ENCODE measurements around the gene POSTN. TPM values are rescaled to one million over a fixed set of nuclear protein-coding genes. Genes with fewer than 3 reads are reported as not detected.

POSTN gene
- total RNA-seq, 1 experiment from 2014 or later = 0.29 TPM

GRCh38 chr13:37636701-37637100, 38.1 kb upstream of the POSTN start:
- H3K27me3 Mint-ChIP-seq (ENCODE audit: insufficient read depth, unreplicated experiment) = peaks cover 11% of the 10 kb centered on the region
- intact Hi-C loops (cut with micrococcal nuclease; ENCODE audit: unreplicated experiment) = loop anchor here (10.0 kb wide), 1 partner anchor 898 kb away; no protein-coding TSS in a partner anchor
- no peaks in the 10 kb centered on the region for H3K4me1 Mint-ChIP-seq (ENCODE audit: low read depth, unreplicated experiment)
- H3K27ac Mint-ChIP-seq (ENCODE audit: unreplicated experiment) = no peak overlapping the region
- H3K4me3 Mint-ChIP-seq (ENCODE audit: unreplicated experiment) = no peak overlapping the region
- POLR2A ChIA-PET = no interaction called here
- H3K9me3 ChIP-seq = no peaks in the 10 kb centered on the region
- no TSS peak for BruUV-seq (replicated peaks)
- CTCF ChIA-PET = no interaction called here
- no peaks in the 10 kb centered on the region for H3K27me3 ChIP-seq (replicated peaks; ENCODE audit: control insufficient read depth, insufficient read depth, low read length)
- no peaks in the 10 kb centered on the region for H3K36me3 Mint-ChIP-seq (ENCODE audit: insufficient read depth, unreplicated experiment)
- no peaks in the 10 kb centered on the region for H3K36me3 ChIP-seq (ENCODE audit: control insufficient read depth, insufficient read depth, low read length)
- no peak overlapping the region for H3K4me3 ChIP-seq (ENCODE audit: low read depth, low read length)
- H3K9me3 Mint-ChIP-seq (ENCODE audit: unreplicated experiment) = no peaks in the 10 kb centered on the region
- TF ChIP-seq CTCF (IDR thresholded peaks at IDR 0.05; ENCODE audit: insufficient read depth in 1 of 2, low read depth in 1 of 2, low read length in 1 of 2, severe bottlenecking in 1 of 2, unreplicated experiment in 1 of 2) = no peak
- no peak for DNase-seq
- no peaks in the 10 kb centered on the region for H3K4me1 ChIP-seq

- Mint-ChIP-seq H3K27me3 (ENCODE audit: insufficient read depth, unreplicated experiment) (peaks cover 4% of the 10 kb centered on the region), H3K27ac (ENCODE audit: unreplicated experiment) (no peak overlapping the region), H3K4me1 (ENCODE audit: low read depth, unreplicated experiment) (no peaks in the 10 kb centered on the region), H3K36me3 (ENCODE audit: insufficient read depth, unreplicated experiment) (no peaks in the 10 kb centered on the region), H3K9me3 (ENCODE audit: unreplicated experiment) (no peaks in the 10 kb centered on the region), H3K4me3 (ENCODE audit: unreplicated experiment) (no peak overlapping the region)
- BruUV-seq (replicated peaks) = no TSS peak
- TF ChIP-seq CTCF (IDR thresholded peaks at IDR 0.05; ENCODE audit: insufficient read depth in 1 of 2, low read depth in 1 of 2, low read length in 1 of 2, severe bottlenecking in 1 of 2, unreplicated experiment in 1 of 2) = no peak
- CTCF ChIA-PET = no interaction called here
- DNase-seq = no peak
- intact Hi-C loops (cut with micrococcal nuclease; ENCODE audit: unreplicated experiment) = loop anchor here (10.0 kb wide), 1 partner anchor 903 kb away; no protein-coding TSS in a partner anchor
- H3K4me1 ChIP-seq = no peaks in the 10 kb centered on the region
- no peaks in the 10 kb centered on the region for H3K9me3 ChIP-seq
- POLR2A ChIA-PET = no interaction called here
- H3K4me3 ChIP-seq (ENCODE audit: low read depth, low read length) = no peak overlapping the region
- no peaks in the 10 kb centered on the region for H3K27me3 ChIP-seq (replicated peaks; ENCODE audit: control insufficient read depth, insufficient read depth, low read length)
- no peaks in the 10 kb centered on the region for H3K36me3 ChIP-seq (ENCODE audit: control insufficient read depth, insufficient read depth, low read length)
These were observed 33.7 kb upstream of the POSTN start for GRCh38 chr13:37632294-37632693.

- H3K36me3 Mint-ChIP-seq (ENCODE audit: insufficient read depth, unreplicated experiment) = no peaks in the 10 kb centered on the region
- H3K27ac Mint-ChIP-seq (ENCODE audit: unreplicated experiment) = no peak overlapping the region
- no peaks in the 10 kb centered on the region for H3K9me3 Mint-ChIP-seq (ENCODE audit: unreplicated experiment)
- H3K4me1 Mint-ChIP-seq (ENCODE audit: low read depth, unreplicated experiment) = no peaks in the 10 kb centered on the region
- H3K4me1 ChIP-seq = no peaks in the 10 kb centered on the region
- H3K4me3 ChIP-seq (ENCODE audit: low read depth, low read length) = no peak overlapping the region
- ChIA-PET POLR2A (no interaction called here), CTCF (no interaction called here)
- intact Hi-C loops (cut with micrococcal nuclease; ENCODE audit: unreplicated experiment) = no loop called here
- H3K4me3 Mint-ChIP-seq (ENCODE audit: unreplicated experiment) = no peak overlapping the region
- no peaks in the 10 kb centered on the region for H3K9me3 ChIP-seq
- H3K36me3 ChIP-seq (ENCODE audit: control insufficient read depth, insufficient read depth, low read length) = no peaks in the 10 kb centered on the region
- no TSS peak for BruUV-seq (replicated peaks)
- no peak for TF ChIP-seq CTCF (IDR thresholded peaks at IDR 0.05; ENCODE audit: insufficient read depth in 1 of 2, low read depth in 1 of 2, low read length in 1 of 2, severe bottlenecking in 1 of 2, unreplicated experiment in 1 of 2)
- no peaks in the 10 kb centered on the region for H3K27me3 ChIP-seq (replicated peaks; ENCODE audit: control insufficient read depth, insufficient read depth, low read length)
- H3K27me3 Mint-ChIP-seq (ENCODE audit: insufficient read depth, unreplicated experiment) = peaks cover 4% of the 10 kb centered on the region
- DNase-seq = no peak
These were observed 28.9 kb upstream of the POSTN start for GRCh38 chr13:37627428-37627827.

All from Caco-2 (cell line).